ENCODE results near the gene GPRIN1. TPM values are rescaled to one million over a fixed set of nuclear protein-coding genes. Genes with fewer than 3 reads are reported as not detected.
"Not testable (repeated sequence)": the region's sequence is repeated elsewhere in the genome, so short reads cannot be mapped to it uniquely, and the experiment has no call there.

GPRIN1 gene
- total RNA-seq, 2 donors from 2014 or later = 0.14 to 6.6 TPM

- DNase-seq (ENCODE audit: low spot score) = no peak
- Histone ChIP-seq H3K27ac (no peak overlapping the region), H3K4me3 (no peak overlapping the region), H3K9me3 (no peaks in the 10 kb centered on the region), H3K36me3 (no peaks in the 10 kb centered on the region), H3K27me3 (replicated peaks; ENCODE audit: insufficient read depth) (no peaks in the 10 kb centered on the region), H3K4me1 (replicated peaks) (no peaks in the 10 kb centered on the region)
- 14% methylated on average over 2 of the region's 2 CpGs for WGBS
- intact Hi-C loops (cut with DNase I) = no loop called here
- TF ChIP-seq POLR2AphosphoS5 (IDR thresholded peaks at IDR 0.05) (no peak), POLR2A (IDR thresholded peaks at IDR 0.05) (no peak)
- TF ChIP-seq, protein P1, sequence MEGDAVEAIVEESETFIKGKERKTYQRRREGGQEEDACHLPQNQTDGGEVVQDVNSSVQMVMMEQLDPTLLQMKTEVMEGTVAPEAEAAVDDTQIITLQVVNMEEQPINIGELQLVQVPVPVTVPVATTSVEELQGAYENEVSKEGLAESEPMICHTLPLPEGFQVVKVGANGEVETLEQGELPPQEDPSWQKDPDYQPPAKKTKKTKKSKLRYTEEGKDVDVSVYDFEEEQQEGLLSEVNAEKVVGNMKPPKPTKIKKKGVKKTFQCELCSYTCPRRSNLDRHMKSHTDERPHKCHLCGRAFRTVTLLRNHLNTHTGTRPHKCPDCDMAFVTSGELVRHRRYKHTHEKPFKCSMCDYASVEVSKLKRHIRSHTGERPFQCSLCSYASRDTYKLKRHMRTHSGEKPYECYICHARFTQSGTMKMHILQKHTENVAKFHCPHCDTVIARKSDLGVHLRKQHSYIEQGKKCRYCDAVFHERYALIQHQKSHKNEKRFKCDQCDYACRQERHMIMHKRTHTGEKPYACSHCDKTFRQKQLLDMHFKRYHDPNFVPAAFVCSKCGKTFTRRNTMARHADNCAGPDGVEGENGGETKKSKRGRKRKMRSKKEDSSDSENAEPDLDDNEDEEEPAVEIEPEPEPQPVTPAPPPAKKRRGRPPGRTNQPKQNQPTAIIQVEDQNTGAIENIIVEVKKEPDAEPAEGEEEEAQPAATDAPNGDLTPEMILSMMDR (IDR thresholded peaks at IDR 0.05) = no peak
These were observed 6.9 kb downstream of the GPRIN1 start for GRCh38 chr5:176603091-176603490.

DNA sequence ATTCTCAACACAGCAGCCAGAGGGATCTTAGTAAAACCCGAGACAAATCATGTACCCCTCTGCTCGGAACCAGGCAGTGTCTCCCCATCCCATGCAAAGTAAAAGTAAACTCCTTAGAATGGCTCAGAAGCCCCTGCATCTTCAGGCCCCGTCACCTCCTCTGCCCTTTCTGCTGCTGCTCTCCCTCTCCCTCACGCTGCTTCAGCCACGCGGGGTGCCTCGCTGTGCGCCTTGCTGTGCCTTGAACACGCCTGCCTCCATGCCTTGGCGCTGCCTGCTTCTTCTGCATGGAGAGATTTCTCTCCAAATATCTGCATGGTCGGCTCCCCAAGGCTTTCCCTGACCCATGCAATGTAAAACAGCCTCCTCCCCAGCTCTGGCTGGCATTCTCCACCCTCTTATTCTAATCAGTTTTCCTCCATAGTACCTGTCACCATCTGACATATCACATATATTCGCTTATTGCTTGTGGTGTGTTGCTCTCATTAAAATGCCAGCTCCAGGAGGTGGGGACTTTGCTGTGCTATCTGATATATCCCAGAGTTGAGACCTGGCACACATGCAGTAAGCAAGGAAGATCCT, 8.0 kb downstream of the GPRIN1 start:
- no peak for DNase-seq (ENCODE audit: low spot score)
- Histone ChIP-seq H3K27me3 (replicated peaks; ENCODE audit: insufficient read depth) (no peaks in the 10 kb centered on the region), H3K9me3 (no peaks in the 10 kb centered on the region), H3K27ac (no peak overlapping the region), H3K4me1 (replicated peaks) (no peaks in the 10 kb centered on the region), H3K36me3 (no peaks in the 10 kb centered on the region), H3K4me3 (no peak overlapping the region)
- TF ChIP-seq POLR2AphosphoS5 (IDR thresholded peaks at IDR 0.05) (no peak), POLR2A (IDR thresholded peaks at IDR 0.05) (no peak)
- TF ChIP-seq, protein P1 (IDR thresholded peaks at IDR 0.05) = no peak
- 68% methylated on average over 12 of the region's 12 CpGs for WGBS
- intact Hi-C loops (cut with DNase I) = no loop called here

GRCh38 chr5:176599749-176600430, 10.1 kb downstream of the GPRIN1 start:
- H3K4me3 ChIP-seq; H3K27ac ChIP-seq; DNase-seq (ENCODE audit: low spot score); intact Hi-C loops (cut with DNase I); H3K36me3 ChIP-seq; H3K4me1 ChIP-seq (replicated peaks); H3K9me3 ChIP-seq; H3K27me3 ChIP-seq (replicated peaks; ENCODE audit: insufficient read depth): not testable (repeated sequence)
- 91% methylated on average over 19 of the region's 19 CpGs for WGBS

- no peaks in the 10 kb centered on the region for H3K36me3 ChIP-seq
- intact Hi-C loops (cut with DNase I) = no loop called here
- no peak for DNase-seq (ENCODE audit: low spot score)
- TF ChIP-seq POLR2AphosphoS5 (IDR thresholded peaks at IDR 0.05) (no peak), POLR2A (IDR thresholded peaks at IDR 0.05) (no peak)
- TF ChIP-seq, protein P1 (IDR thresholded peaks at IDR 0.05) = no peak
- no peaks in the 10 kb centered on the region for H3K4me1 ChIP-seq (replicated peaks)
- peak overlapping the region in 1 of 2 donors; percentile 27 for H3K4me3 ChIP-seq
- H3K27ac ChIP-seq = no peak overlapping the region
- no peaks in the 10 kb centered on the region for H3K27me3 ChIP-seq (replicated peaks; ENCODE audit: insufficient read depth)
- 80% methylated on average over 26 of the region's 47 CpGs for WGBS
- no peaks in the 10 kb centered on the region for H3K9me3 ChIP-seq
These were observed 12.3 kb downstream of the GPRIN1 start for GRCh38 chr5:176597417-176598389.

GRCh38 chr5:176596689-176597416, 13.1 kb downstream of the GPRIN1 start:
- intact Hi-C loops (cut with DNase I) = no loop called here
- 9% methylated on average over 35 of the region's 98 CpGs for WGBS
- Histone ChIP-seq H3K4me3 (peak overlapping the region; percentile 14 to 27), H3K9me3 (no peaks in the 10 kb centered on the region), H3K36me3 (no peaks in the 10 kb centered on the region), H3K27me3 (replicated peaks; ENCODE audit: insufficient read depth) (no peaks in the 10 kb centered on the region), H3K27ac (no peak overlapping the region), H3K4me1 (replicated peaks) (no peaks in the 10 kb centered on the region)
- TF ChIP-seq, protein P1 (IDR thresholded peaks at IDR 0.05) = peak in 1 of 4 experiments; percentile 45
- TF ChIP-seq POLR2A (IDR thresholded peaks at IDR 0.05) = no peak
- DNase-seq (ENCODE audit: low spot score) = peak; percentile 15
